B cell (primary cell): ENCODE results near the gene GPR162. TPM values are rescaled to one million over a fixed set of nuclear protein-coding genes. Genes with fewer than 3 reads are reported as not detected.

Experiments
- ATAC-seq: fragments of 200-7000 bp; cut with Tn5 transposase; one replicate; pipeline ENCODE4 v1.10.0; 2021; ENCODE audit warnings: low read depth, mild to moderate bottlenecking, moderate number of reproducible peaks, moderate library complexity
- CTCF ChIA-PET: fragments of 350-600 bp; sonication (Branson Sonifier 250); formaldehyde crosslinking; loops from one replicate; lab custom pipeline; 2021; ENCODE audit warnings: antibody characterized with exemption, inconsistent platforms; lab: Charles Lee
- POLR2A ChIA-PET: fragments of 350-600 bp; sonication (Branson Sonifier 250); formaldehyde crosslinking; loops from one replicate; lab custom pipeline; 2021; ENCODE audit warnings: antibody characterized with exemption; lab: Charles Lee
- DNase-seq: peaks from one replicate; pipeline ENCODE4 v3.0.0; 2013
- H2AFZ ChIP-seq: 2 replicates; pipeline ENCODE4 v1.6.1; 2012; ENCODE audit warnings: mild to moderate bottlenecking, low read depth, low read length; ENCODE audit not compliant: insufficient read depth, poor library complexity, severe bottlenecking
- H3K27ac ChIP-seq, 2 donors: 1 replicate in 1 of 2; 2 replicates in 1 of 2; pipeline ENCODE4 v1.5.1; 2012 to 2013; ENCODE audit warnings: low read length in 2 of 2, mild to moderate bottlenecking in 2 of 2, moderate library complexity in 1 of 2
- H3K27me3 ChIP-seq, 4 experiments: fragments of 200-600 bp in 1 of 4; sonication (generic) in 1 of 4; replicated peaks in 1 of 4; 1 replicate in 2 of 4; 2 replicates in 2 of 4; pipeline versions ENCODE4 v1.6.1 to v1.7.0; 2013 to 2016; ENCODE audit warnings: low read length in 3 of 4, mild to moderate bottlenecking in 2 of 4, mixed read lengths in 1 of 4, moderate library complexity in 1 of 4; ENCODE audit not compliant: insufficient read depth in 4 of 4, control insufficient read depth in 3 of 4; ENCODE audit errors: control extremely low read depth in 1 of 4
- H3K36me3 ChIP-seq, 2 experiments: replicated peaks in 1 of 2; 1 replicate in 1 of 2; 2 replicates in 1 of 2; pipeline versions ENCODE4 v1.6.1 to v1.7.1; 2013; ENCODE audit warnings: low read length in 1 of 2; ENCODE audit not compliant: insufficient read depth in 2 of 2, control insufficient read depth in 1 of 2; ENCODE audit errors: control extremely low read depth in 1 of 2, extremely low read depth in 1 of 2
- H3K4me1 ChIP-seq, 2 donors: fragments of 200-600 bp in 1 of 2; sonication (generic) in 1 of 2; 1 replicate in 1 of 2; 2 replicates in 1 of 2; pipeline versions ENCODE4 v1.5.1 to v1.6.1; 2013 to 2017; ENCODE audit warnings: low read length in 2 of 2; ENCODE audit not compliant: control insufficient read depth in 2 of 2, insufficient read depth in 2 of 2
- H3K4me2 ChIP-seq: replicated peaks from 2 replicates; pipeline ENCODE3; 2012; ENCODE audit warnings: mild to moderate bottlenecking, low read depth, low read length; ENCODE audit not compliant: poor library complexity, severe bottlenecking
- H3K4me3 ChIP-seq, 5 experiments: fragments of 200-600 bp in 1 of 5; sonication (generic) in 1 of 5; 1 replicate in 3 of 5; 2 replicates in 2 of 5; pipeline versions ENCODE4 v1.5.1 to v1.7.0; 2011 to 2016; ENCODE audit warnings: low read length in 4 of 5, mild to moderate bottlenecking in 4 of 5, low read depth in 2 of 5, control low read depth in 1 of 5, moderate library complexity in 1 of 5; ENCODE audit not compliant: insufficient read depth in 1 of 5; ENCODE audit errors: control extremely low read depth in 1 of 5, extremely low read depth in 1 of 5
- H3K79me2 ChIP-seq: fragments of 200-600 bp; sonication (generic); one replicate; pipeline ENCODE4 v1.6.0; 2016; ENCODE audit warnings: low read length; ENCODE audit not compliant: control insufficient read depth, insufficient read depth
- H3K9ac ChIP-seq: fragments of 200-600 bp; sonication (generic); 2 replicates; pipeline ENCODE4 v1.6.1; 2017; ENCODE audit warnings: mild to moderate bottlenecking, low read length, moderate library complexity
- H3K9me3 ChIP-seq, 3 donors: one replicate each; pipeline versions ENCODE4 v1.6.1 to v1.7.1; 2013; ENCODE audit warnings: low read length in 2 of 3; ENCODE audit not compliant: control insufficient read depth in 2 of 3, insufficient read depth in 1 of 3; ENCODE audit errors: control extremely low read depth in 1 of 3
- H4K20me1 ChIP-seq: 2 replicates; pipeline ENCODE4 v1.6.0; 2012; ENCODE audit warnings: mild to moderate bottlenecking, low read length; ENCODE audit not compliant: insufficient read depth, control insufficient read depth, poor library complexity, severe bottlenecking
- H3K27ac Mint-ChIP-seq: one replicate; pipeline ENCODE4 v1.8.0; 2021; ENCODE audit warnings: mixed read lengths
- H3K27me3 Mint-ChIP-seq: one replicate; pipeline ENCODE4 v1.8.0; 2021; ENCODE audit warnings: mixed read lengths
- H3K4me1 Mint-ChIP-seq: one replicate; pipeline ENCODE4 v1.8.0; 2021; ENCODE audit warnings: mixed read lengths
- H3K4me3 Mint-ChIP-seq: one replicate; pipeline ENCODE4 v1.8.0; 2021; ENCODE audit warnings: mixed read lengths
- H3K9me3 Mint-ChIP-seq: one replicate; pipeline ENCODE4 v1.8.0; 2022; ENCODE audit warnings: mixed read lengths; ENCODE audit not compliant: insufficient read depth
- CTCF ChIP-seq: fragments of 200-600 bp; IDR thresholded peaks from one replicate; pipeline ENCODE4 v1.8.0; 2022; ENCODE audit warnings: antibody characterized with exemption, mild to moderate bottlenecking
- EZH2 ChIP-seq: IDR thresholded peaks from 2 replicates; pipeline ENCODE4 v1.6.1; 2012; ENCODE audit warnings: borderline replicate concordance, low read depth, mild to moderate bottlenecking, moderate library complexity, low read length; ENCODE audit not compliant: insufficient read depth, poor library complexity, severe bottlenecking
- WGBS: methylation state at CpG from one replicate; pipeline ENCODE4 v1.1.5; 2013; ENCODE audit warnings: missing lambda C conversion rate; ENCODE audit not compliant: insufficient coverage; 5-methylcytosine and 5-hydroxymethylcytosine counted together
- intact Hi-C: fragments of 100-400 bp; cut with micrococcal nuclease; formaldehyde crosslinking; loops from one replicate; pipeline ENCODE4 v1.10.0; 2022
- polyA plus RNA-seq: library from polyadenylated mRNA; depleted of rRNA; stranded (reverse); fragments of >200 nt; gene quantifications from 2 replicates; pipeline ENCODE4 v1.2.3, GENCODE V29; 2012
- total RNA-seq, 2 donors: library from RNA; stranded (reverse); fragments of 120-200 nt in 1 of 2; gene quantifications; 1 replicate in 1 of 2; 2 replicates in 1 of 2; pipeline versions ENCODE4 v1.2.3 to v1.2.4, GENCODE V29; 2013 to 2022

Gene GPR162
- total and polyA plus RNA-seq, 2 donors (not counting 1 experiment from before 2014, with no cell fraction given), result 0.54 TPM; not detected in 1

- Histone ChIP-seq H3K79me2 (no peaks in the 10 kb centered on the region), H2AFZ (no peak overlapping the region), H3K4me1 (peaks cover 7 to 14% of the 10 kb centered on the region in 2 donors), H3K4me3 (no peak overlapping the region), H3K27ac (no peak overlapping the region), H3K9ac (no peak overlapping the region), H3K36me3 (no peaks in the 10 kb centered on the region), H3K4me2 (no peak overlapping the region), H3K9me3 (no peaks in the 10 kb centered on the region), H4K20me1 (no peaks in the 10 kb centered on the region), H3K27me3 (peaks cover 0 to 13% (median 6%) of the 10 kb centered on the region in 4 experiments)
- peaks cover 13% of the 10 kb centered on the region for H3K27me3 Mint-ChIP-seq
- TF ChIP-seq CTCF, result no peak
- no peak for TF ChIP-seq EZH2
- no peak overlapping the region for H3K27ac Mint-ChIP-seq
- ChIA-PET CTCF (interaction anchor here (0.8 to 7.8 kb wide), 3 partner anchors 15 to 45 kb away, joined by 3 to 109 read pairs (median 6); partner anchors contain the start of gene MLF2), POLR2A (interaction anchor here (0.6 kb wide), 2 partner anchors 21 to 76 kb away, joined by 4 to 7 read pairs; no protein-coding TSS in a partner anchor)
- no peaks in the 10 kb centered on the region for H3K9me3 Mint-ChIP-seq
- peaks cover 9% of the 10 kb centered on the region for H3K4me1 Mint-ChIP-seq
- intact Hi-C loops, result no loop called here
- H3K4me3 Mint-ChIP-seq, result no peak overlapping the region
- WGBS, result 81% methylated on average over 3 of the region's 6 CpGs
- DNase-seq (no peak), ATAC-seq (no peak)
Measured at GRCh38 chr12:6782119-6782518, 39.5 kb upstream of the GPR162 start.

- ATAC-seq (no peak), DNase-seq (no peak)
- peaks cover 7 to 12% of the 10 kb centered on the region in 2 donors for H3K4me1 ChIP-seq
- WGBS, result 34% methylated on average over 6 of the region's 10 CpGs
- H3K4me1 Mint-ChIP-seq, result peaks cover 9% of the 10 kb centered on the region
- H3K4me3 ChIP-seq, result no peak overlapping the region
- no peaks in the 10 kb centered on the region for H3K79me2 ChIP-seq
- peaks cover 9% of the 10 kb centered on the region for H3K27me3 Mint-ChIP-seq
- no peak overlapping the region for H3K9ac ChIP-seq
- TF ChIP-seq CTCF (no peak), EZH2 (no peak)
- H3K9me3 Mint-ChIP-seq, result no peaks in the 10 kb centered on the region
- H3K36me3 ChIP-seq, result no peaks in the 10 kb centered on the region
- no peaks in the 10 kb centered on the region for H3K9me3 ChIP-seq
- H3K4me2 ChIP-seq, result no peak overlapping the region
- CTCF ChIA-PET, result interaction anchor here (0.8 to 7.8 kb wide), 5 partner anchors 9 to 46 kb away, joined by 3 to 109 read pairs (median 4); partner anchors contain the start of gene MLF2
- intact Hi-C loops, result no loop called here
- POLR2A ChIA-PET, result interaction anchor here (0.6 kb wide), 1 partner anchor 77 kb away, joined by 4 read pairs; no protein-coding TSS in a partner anchor
- no peaks in the 10 kb centered on the region for H4K20me1 ChIP-seq
- no peak overlapping the region for H2AFZ ChIP-seq
- H3K27ac Mint-ChIP-seq, result no peak overlapping the region
- peaks cover 0 to 6% (median 2%) of the 10 kb centered on the region in 4 experiments for H3K27me3 ChIP-seq
- H3K4me3 Mint-ChIP-seq, result no peak overlapping the region
- no peak overlapping the region for H3K27ac ChIP-seq
Measured at GRCh38 chr12:6782850-6783566, 38.6 kb upstream of the GPR162 start.
